Measurements from ENCODE around the gene MIR17HG.

- no peak for TF ChIP-seq POLR2A (IDR thresholded peaks at IDR 0.05)
- TF ChIP-seq CTCF (IDR thresholded peaks at IDR 0.05): no peak
- TF ChIP-seq POLR2AphosphoS5 (IDR thresholded peaks at IDR 0.05; ENCODE audit: insufficient read depth in 1 of 2, low read depth in 1 of 2): no peak
Observed at GRCh38 chr13:91399189-91400062, 51.9 kb downstream of the MIR17HG start.
